ENCODE results near the gene DMPK.

DNA sequence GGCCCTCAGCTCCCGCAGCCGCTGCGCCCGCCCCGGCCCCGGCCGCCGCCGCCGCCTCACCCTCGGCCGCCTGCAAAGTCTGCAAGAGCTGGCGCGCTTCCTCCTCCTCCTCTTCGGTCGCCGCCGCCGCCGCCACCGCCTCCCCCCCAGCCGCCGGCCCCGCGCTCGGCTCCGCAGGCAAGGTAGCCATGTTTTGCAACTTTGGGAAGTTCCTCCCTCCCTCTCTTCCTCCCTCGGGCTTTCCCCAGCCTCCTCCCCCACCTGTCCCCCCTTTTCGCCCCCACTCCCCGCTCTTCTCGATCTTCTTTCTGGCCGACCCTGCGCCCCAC, 13.7 kb downstream of the DMPK start:
- TF ChIP-seq POLR2AphosphoS5 (IDR thresholded peaks at IDR 0.05; ENCODE audit: low read depth, low read length) (no peak), POLR2A (IDR thresholded peaks at IDR 0.05; ENCODE audit: low read depth, low read length) (0 out of 2 replicates have a peak, but pooled peaks have one; percentile 4), TAF1 (IDR thresholded peaks at IDR 0.05; ENCODE audit: borderline replicate concordance, low read depth, low read length) (no peak)
